ENCODE data around the gene RPL32. TPM values are rescaled to one million over a fixed set of nuclear protein-coding genes. Genes with fewer than 3 reads are reported as not detected.

RPL32 gene
- total and polyA plus RNA-seq, 9 of the 15 experiments (the other 6 are each of a cell fraction or from before 2014, with no cell fraction given), result 2,738 to 6,200 (median 4,286) TPM

DNA sequence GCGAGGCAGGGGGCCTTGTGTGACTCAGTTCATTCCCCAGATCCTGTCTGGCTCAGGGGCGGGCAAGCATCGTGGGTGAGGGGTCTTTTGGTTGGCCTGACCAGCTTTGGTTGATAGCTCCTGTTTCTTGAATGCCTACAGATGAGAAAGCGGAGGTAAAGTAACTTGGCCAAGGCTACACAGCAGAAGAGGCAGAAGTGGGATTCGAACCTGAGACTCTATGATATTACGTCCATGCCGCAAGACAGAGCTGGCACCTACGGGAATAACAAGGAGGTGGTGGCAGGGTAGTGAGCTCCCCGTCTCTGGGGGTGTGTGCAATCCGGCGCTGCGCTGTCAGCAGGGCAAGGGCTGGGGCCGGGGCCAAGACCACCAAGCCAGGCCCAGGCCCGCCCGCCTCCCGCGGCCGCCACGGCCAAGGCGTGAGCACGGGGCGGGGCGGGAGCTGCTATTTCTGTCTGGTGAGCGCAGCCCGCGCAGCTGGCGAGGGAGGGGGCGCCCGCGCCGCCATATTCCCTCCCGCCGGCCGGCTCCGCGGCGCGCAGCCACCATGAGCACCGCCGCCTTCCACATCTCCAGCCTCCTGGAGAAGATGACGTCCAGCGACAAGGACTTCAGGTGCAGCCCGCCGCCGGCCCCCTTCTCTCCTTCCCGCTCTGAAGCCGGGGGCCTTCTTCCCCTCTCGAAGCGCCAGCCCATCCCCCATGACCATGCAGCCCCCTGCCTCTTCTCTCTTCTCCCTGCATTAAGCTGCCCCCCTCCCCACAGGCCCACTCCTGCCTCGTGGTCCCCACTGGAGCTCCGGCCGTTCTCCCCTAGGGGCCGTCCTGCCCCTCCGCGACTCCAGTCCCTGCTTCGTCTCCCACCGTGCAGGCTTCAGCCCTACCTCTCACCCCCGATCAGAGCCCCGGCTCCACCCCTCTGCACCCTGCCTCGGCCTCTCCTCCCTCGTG lies 44.9 kb downstream of the RPL32 start, which contains the start of gene CAND2 (continued):
- TF ChIP-seq, protein P1, sequence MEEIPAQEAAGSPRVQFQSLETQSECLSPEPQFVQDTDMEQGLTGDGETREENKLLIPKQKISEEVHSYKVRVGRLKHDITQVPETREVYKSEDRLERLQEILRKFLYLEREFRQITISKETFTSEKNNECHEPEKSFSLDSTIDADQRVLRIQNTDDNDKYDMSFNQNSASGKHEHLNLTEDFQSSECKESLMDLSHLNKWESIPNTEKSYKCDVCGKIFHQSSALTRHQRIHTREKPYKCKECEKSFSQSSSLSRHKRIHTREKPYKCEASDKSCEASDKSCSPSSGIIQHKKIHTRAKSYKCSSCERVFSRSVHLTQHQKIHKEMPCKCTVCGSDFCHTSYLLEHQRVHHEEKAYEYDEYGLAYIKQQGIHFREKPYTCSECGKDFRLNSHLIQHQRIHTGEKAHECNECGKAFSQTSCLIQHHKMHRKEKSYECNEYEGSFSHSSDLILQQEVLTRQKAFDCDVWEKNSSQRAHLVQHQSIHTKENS (CRISPR knock-in tag; IDR thresholded peaks at IDR 0.05), result no peak
- TF ChIP-seq MCM7 (IDR thresholded peaks at IDR 0.05), result no peak
- no peak for TF ChIP-seq COPS2 (conservative IDR thresholded peaks at IDR 0.05)
- peak; percentile 84; the same call in 1 of the 2 replicates for TF ChIP-seq CBX1 (IDR thresholded peaks at IDR 0.05; ENCODE audit: low read depth)
- TF ChIP-seq RFX1 (IDR thresholded peaks at IDR 0.05), result no peak
- peak; percentile 88 for TF ChIP-seq L3MBTL2 (IDR thresholded peaks at IDR 0.05)
- TF ChIP-seq FOXA3 (CRISPR knock-in tag; conservative IDR thresholded peaks at IDR 0.05 in 1 of 2, IDR thresholded peaks at IDR 0.05 in 1 of 2), result 0 out of 4 replicates have a peak, but pooled peaks of 1 of the 2 experiments have one; percentile 60
- TF ChIP-seq, protein P2, sequence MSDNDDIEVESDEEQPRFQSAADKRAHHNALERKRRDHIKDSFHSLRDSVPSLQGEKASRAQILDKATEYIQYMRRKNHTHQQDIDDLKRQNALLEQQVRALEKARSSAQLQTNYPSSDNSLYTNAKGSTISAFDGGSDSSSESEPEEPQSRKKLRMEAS (CRISPR knock-in tag; IDR thresholded peaks at IDR 0.05), result peak; percentile 61
- TF ChIP-seq HNRNPLL (IDR thresholded peaks at IDR 0.05; ENCODE audit: low read depth, low read length, poor library complexity, severe bottlenecking), result peak; percentile 96
- TF ChIP-seq, protein P3, sequence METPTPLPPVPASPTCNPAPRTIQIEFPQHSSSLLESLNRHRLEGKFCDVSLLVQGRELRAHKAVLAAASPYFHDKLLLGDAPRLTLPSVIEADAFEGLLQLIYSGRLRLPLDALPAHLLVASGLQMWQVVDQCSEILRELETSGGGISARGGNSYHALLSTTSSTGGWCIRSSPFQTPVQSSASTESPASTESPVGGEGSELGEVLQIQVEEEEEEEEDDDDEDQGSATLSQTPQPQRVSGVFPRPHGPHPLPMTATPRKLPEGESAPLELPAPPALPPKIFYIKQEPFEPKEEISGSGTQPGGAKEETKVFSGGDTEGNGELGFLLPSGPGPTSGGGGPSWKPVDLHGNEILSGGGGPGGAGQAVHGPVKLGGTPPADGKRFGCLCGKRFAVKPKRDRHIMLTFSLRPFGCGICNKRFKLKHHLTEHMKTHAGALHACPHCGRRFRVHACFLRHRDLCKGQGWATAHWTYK (CRISPR knock-in tag; IDR thresholded peaks at IDR 0.05), result 0 out of 2 replicates have a peak, but pooled peaks have one; percentile 55
- peak; percentile 41; the same call in 1 of the 2 replicates for TF ChIP-seq ESRRA (IDR thresholded peaks at IDR 0.05; ENCODE audit: borderline replicate concordance, low read depth)
- TF ChIP-seq CCAR2 (IDR thresholded peaks at IDR 0.05; ENCODE audit: low read depth, low read length), result no peak
- no peak for TF ChIP-seq ZBTB1 (CRISPR knock-in tag; IDR thresholded peaks at IDR 0.05; ENCODE audit: borderline replicate concordance, low read depth)
- no peak for TF ChIP-seq ZNF408 (CRISPR knock-in tag; IDR thresholded peaks at IDR 0.05; ENCODE audit: low read depth)
- TF ChIP-seq, protein P4, sequence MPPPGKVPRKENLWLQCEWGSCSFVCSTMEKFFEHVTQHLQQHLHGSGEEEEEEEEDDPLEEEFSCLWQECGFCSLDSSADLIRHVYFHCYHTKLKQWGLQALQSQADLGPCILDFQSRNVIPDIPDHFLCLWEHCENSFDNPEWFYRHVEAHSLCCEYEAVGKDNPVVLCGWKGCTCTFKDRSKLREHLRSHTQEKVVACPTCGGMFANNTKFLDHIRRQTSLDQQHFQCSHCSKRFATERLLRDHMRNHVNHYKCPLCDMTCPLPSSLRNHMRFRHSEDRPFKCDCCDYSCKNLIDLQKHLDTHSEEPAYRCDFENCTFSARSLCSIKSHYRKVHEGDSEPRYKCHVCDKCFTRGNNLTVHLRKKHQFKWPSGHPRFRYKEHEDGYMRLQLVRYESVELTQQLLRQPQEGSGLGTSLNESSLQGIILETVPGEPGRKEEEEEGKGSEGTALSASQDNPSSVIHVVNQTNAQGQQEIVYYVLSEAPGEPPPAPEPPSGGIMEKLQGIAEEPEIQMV (tag; conservative IDR thresholded peaks at IDR 0.05; ENCODE audit: low read depth), result no peak
- no peak for TF ChIP-seq ZNF165 (CRISPR knock-in tag; IDR thresholded peaks at IDR 0.05; ENCODE audit: borderline replicate concordance)
- peak; percentile 71 for TF ChIP-seq CCNT2 (IDR thresholded peaks at IDR 0.05; ENCODE audit: borderline replicate concordance, extremely low read depth, insufficient read length, low read depth, low read length)
- TF ChIP-seq, protein P5, sequence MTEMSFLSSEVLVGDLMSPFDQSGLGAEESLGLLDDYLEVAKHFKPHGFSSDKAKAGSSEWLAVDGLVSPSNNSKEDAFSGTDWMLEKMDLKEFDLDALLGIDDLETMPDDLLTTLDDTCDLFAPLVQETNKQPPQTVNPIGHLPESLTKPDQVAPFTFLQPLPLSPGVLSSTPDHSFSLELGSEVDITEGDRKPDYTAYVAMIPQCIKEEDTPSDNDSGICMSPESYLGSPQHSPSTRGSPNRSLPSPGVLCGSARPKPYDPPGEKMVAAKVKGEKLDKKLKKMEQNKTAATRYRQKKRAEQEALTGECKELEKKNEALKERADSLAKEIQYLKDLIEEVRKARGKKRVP (CRISPR knock-in tag; IDR thresholded peaks at IDR 0.05), result no peak
- TF ChIP-seq, protein P6, sequence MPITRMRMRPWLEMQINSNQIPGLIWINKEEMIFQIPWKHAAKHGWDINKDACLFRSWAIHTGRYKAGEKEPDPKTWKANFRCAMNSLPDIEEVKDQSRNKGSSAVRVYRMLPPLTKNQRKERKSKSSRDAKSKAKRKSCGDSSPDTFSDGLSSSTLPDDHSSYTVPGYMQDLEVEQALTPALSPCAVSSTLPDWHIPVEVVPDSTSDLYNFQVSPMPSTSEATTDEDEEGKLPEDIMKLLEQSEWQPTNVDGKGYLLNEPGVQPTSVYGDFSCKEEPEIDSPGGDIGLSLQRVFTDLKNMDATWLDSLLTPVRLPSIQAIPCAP (CRISPR knock-in tag; IDR thresholded peaks at IDR 0.05; ENCODE audit: borderline replicate concordance), result 0 out of 2 replicates have a peak, but pooled peaks have one; percentile 61
